T follicular helper cell (primary cell): ENCODE measurements around the gene IL17RD.

ENCODE experiments used
- DNase-seq: peaks from one replicate; pipeline ENCODE4 v3.0.0-alpha.2; 2020; ENCODE audit warnings: low read depth

Gene IL17RD

DNA sequence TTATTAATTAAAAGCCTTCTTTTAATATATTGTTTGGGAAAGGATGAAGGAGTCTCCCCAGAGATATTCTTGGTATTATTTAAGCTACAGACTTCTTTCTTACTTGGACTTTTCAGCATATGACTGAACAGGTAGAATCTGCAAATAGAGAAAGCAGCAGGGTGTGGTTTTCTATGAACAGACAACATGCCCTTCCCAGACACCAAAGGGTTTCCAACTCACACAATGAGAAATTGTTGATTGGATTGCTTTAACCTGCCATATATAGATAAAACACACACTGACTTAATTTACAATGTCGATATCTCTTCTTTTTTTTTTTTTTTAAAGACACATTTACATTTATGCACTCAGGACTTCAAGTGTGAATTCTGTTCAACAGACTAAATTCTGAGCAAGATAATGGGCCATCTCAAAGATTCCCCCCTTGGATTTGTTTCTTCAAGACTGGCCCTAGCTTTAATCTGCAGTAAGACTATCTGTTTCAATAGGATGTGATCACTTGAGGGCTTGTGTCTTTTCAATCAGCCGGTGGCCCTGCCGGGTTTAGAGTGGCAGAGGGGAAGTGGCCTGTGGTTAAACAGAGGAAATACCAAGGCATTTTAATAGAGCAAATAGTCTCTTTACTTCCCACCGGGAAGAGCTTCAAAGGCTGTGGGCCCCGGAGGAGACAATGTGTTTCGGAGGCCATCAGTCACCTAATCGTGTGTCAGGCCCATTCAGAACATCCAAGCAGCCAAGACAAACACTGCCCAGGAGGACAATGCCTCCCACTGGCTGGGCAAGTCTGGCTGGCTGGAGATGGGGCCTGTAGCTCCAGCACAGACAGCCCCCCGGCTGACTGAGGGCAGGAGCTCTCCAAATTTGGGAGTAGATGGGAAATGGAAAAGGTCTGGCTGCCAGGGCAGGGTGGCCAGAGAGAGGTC lies 6.1 kb downstream of the IL17RD start:
- no peak for DNase-seq

DNA sequence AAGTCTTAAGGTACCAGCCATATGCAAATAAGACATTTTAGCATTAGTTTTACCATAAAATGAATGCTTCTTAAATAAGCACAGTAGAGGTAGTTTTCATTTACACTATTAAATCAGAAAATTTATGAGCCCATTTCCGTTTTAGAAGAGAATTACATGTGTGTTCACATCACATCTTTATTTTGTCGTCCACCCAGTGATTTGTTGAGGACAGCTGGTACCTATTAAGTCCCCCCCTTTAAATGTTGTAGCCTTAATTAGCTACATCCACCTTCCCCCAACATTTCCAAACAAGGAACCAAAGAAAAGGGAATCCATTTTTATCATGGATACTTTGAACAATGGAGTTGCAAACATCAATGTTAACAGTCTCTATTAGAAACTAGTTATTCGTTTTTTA lies 6.8 kb downstream of the IL17RD start:
- DNase-seq: no peak

DNA sequence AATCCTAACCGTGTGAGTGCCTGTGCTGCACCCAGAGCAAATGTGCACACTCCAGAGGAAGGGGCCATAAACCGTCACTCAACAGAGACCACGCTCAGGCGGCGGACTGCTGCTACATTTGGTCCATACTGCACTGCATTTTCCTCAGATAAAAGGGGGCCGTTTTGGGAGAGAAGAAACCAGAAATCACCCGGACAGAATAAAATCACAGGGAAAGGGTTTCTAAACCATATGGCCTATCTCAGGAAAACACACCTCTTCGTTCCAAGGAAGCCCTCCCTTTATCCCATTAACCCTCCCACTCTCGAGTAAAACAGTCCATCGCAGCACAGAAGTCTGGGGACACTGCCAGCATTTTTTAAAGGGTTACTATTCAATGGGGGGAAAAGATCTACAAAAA lies 7.6 kb downstream of the IL17RD start:
- no peak for DNase-seq

DNA sequence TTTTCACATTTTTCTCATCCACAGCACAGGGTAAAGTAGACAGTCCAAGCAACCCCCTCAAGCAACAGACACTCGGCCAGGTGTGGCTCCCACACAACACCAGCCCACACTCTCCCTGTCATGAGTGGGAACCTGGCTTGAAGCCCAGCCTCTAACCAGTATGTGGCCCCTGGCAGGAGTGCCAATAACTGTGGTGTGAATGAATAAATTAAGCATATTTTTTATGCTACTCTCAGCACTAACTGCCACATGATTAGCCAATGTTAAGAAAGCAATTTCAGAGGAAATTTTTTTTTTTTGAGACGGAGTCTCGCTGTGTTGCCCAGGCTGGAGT lies 9.9 kb downstream of the IL17RD start:
- no peak for DNase-seq

DNA sequence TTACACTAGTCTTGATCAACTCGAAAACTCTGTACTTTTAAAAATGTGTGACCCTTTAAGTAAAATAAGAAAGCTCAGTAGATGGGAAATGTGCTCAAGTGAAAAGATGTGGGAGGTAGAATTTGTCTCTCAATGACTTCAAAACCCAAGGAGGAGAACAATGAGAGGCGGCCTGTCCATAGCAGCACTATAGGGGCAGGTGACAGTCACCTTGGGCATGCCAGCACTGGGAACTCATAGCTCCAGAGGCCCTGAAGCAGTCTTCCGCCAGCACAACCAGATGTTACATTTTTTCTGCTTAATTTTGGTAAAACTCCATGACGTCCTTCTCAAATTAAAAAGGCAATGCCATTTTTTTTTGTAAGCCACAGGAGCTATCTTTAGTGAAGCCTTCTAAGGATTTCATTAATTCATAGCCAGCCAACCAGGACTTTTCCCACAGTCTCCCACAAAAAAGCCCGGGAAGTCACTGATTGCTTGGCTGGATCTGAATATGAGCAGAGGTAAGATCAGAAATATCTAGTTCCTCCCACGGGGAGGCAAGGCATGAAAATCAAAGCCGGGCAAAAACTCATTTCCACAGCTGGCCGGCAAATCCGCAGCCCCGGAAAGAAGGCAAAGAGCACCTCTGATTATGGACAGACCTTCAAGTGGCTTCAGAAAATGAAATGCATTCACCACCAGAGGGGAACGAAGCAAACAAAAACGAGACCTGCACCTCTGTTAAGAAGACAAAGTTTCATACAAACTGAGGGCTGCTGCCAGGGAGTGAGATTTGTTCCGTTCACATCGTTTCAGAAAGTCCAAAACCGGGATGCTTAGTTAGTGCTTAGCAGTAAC lies 10.5 kb downstream of the IL17RD start:
- no peak for DNase-seq

DNA sequence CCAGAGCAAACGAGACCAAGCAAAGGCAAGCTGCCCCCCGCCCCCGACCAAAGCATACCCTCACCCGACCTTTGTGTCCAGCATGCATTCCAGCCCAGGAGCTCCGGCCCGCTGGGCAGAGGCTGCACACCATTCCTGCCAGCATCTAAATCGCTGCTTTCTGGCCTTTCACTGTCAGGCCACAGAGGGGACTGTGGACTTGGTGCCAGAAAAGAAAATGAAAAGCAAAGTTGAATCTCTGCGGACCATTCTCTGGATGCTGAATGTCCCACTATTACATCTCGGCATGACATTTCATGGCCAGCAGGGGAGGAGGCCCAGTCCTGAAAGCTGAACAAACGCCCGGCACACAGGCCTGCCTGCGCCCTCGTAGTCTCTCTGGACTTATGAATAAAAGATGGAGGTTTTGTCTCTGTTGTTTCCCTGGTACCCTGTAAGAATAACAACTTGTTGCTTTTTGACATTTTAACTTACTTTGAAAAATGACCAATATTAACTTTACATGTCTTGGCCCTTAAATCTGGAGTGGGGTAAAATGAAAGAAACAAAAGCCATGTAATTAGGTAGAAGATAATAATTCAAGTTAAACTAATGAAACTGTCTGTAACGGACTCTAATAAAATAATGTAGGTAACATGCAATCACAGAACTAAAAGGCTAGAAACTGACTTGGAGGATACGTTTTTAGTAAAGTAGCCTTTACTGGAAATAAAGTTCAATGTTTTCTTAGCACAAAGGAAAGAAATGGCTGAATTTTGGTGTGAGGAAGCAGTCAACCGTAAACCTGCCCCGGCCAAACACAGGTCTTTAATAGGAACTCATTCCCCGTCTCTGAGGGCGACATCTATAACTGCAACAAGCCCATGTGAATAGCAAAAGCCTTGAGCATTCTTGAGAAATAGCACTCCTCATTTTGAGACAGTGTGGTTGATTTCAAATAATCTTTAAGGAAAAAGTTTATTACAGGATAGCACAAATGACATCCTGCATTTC lies 12.7 kb downstream of the IL17RD start:
- DNase-seq: no peak

DNA sequence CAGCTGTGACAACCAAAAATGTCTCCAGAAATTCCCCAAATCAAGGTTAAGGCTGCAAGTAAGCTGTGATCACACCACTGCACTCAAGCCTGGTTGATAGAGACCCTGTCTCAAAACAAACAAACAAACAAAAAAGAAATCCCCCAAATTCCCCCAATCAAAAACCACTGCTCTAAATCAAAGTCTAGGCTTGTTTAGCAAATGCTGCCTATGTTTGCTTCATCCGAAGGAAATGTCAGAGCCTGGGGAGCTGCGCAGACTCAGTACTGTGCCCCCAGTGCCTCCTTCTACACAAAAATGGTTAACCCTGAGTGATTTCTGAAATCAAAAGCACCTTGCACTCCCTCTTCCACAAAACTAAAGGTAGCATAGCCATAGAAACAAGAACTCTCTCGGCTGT lies 13.4 kb downstream of the IL17RD start:
- no peak for DNase-seq

DNA sequence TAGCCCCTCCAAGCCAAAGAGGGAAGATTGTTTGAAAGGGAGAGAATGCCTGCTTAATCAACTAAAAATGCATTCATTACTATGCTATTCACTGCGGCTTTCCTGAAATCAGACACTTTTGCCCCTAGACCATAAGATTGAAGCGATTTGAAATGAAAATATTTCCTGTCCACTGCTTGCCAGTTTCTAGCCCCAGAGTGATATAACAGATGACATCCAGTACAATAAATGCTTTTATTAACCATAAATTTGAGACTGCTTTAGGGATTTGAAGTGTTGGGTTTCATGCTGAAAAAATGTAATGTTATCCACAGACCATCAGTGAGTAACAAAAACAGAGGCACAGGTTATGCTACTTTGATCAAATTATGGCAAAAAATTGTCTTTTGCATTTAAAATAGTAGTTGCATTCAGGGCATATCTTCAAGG lies 14.1 kb downstream of the IL17RD start:
- DNase-seq: no peak

DNA sequence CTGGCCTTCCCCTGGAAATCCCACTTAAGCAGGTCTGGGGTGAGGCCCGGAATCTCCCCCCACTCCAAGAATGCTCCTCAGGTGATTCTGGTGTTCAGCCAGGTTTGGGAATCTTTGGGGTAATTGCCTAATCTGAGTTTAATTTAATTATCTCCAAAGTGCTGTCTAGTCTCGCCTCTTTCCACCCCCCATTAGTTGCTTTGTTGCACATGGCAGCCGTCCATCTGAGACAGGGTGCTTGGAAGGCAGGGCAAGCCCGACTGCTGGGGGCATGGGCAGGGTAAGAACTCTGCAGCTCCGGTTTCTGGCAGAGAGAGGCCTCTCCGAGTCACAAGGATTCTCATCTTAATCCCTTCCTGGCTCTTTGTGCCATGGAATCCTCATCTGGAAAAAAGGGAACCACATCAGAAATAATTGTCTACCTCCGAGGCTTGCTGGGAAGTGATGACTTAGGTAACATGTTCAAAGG lies 15.0 kb downstream of the IL17RD start:
- no peak for DNase-seq

DNA sequence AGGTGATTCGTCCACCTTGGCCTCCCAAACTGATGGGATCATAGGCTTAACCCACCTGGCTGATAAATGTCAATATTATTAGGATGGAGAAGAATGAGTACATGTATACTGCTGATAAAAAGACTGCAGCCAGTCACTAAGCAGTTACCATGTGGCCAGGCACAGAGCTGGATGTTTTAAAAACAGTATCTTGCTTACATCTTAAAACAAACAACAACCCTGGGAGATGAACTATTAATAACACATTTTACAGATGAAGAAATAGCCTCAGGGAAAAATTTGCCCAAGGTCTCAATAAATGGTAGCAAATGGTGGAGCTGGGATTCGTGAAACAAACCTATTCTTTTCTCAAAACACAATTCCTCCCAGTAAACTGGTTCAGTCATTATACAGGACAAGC lies 18.1 kb downstream of the IL17RD start:
- DNase-seq: no peak

DNA sequence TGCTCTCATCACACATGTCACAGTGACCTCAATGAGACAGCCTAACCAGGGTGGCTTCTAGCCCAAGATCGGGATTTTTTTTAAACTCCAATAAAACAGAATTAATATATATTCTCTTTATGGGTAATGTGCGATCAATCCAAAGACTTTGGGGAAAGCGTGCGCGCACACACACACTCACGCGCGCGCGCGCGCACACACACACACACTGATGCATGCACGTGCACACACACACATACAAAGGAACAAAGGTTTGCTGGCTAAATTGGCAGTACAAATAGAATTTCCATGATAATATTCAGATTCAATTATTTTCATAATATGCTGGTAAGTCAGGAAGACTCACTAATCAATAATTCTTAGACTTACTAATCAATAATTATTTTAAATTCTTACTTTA lies 19.3 kb downstream of the IL17RD start:
- no peak for DNase-seq

DNA sequence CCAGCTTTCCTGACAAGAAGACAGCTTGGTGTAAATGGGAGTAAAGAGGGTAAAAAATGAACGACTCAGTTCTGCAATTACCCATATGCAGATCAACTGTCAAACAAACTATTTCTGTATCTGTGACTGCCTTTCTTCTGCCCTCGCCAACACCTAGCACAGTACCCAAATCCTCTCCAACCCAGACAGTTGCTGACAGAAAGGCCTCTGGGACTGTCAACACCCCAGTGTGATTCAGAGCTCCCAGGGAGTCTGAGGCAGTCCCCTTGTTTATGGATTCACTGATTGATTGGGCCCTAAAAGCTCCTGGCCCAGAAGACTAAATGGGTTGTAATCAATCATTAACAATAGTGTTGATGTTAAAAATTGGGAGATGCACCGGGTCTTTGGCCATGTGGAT lies 20.2 kb downstream of the IL17RD start:
- DNase-seq: no peak

DNA sequence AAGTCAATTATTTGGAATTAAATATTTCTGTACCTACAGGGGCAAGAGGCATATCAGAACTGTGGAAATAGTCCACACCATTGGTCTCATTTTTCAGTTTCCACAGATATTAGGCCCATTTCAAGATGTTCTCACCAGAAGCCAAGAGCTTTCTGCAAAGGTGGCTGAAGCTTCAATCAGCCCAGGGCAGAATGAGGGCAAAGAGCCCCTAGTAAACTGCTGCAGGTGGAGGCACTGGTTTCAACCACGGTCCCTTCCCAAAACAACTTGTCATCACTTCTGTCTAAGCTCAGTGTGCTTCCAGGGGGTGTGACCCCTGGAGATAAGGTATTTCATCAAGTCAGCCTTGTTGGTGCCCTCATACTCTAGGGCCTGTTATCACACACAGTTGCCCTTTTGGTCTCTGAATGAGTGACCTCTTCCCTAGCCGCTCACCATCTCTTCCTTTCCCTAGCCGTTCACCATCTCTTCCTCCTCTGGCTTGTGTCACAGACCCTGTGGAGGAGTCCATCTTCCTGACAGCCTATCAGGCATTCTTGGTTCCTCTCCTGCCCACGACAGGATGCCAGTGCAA lies 21.2 kb downstream of the IL17RD start:
- DNase-seq: no peak

DNA sequence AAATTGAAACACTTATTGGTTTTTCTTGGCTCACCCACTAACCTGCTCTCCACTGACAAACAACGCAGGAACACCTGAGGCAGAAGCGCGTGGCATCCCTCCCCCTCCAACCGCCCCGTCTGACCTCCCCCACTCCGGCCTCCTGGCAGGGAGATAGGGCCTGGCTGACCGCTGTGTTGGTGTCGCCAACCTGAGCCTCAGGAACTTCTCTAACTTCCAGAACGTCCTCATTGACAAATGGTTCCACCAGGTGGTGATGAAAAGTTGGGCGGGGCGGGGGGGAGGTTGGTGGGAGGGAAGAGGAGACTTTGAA lies 22.8 kb downstream of the IL17RD start:
- no peak for DNase-seq

DNA sequence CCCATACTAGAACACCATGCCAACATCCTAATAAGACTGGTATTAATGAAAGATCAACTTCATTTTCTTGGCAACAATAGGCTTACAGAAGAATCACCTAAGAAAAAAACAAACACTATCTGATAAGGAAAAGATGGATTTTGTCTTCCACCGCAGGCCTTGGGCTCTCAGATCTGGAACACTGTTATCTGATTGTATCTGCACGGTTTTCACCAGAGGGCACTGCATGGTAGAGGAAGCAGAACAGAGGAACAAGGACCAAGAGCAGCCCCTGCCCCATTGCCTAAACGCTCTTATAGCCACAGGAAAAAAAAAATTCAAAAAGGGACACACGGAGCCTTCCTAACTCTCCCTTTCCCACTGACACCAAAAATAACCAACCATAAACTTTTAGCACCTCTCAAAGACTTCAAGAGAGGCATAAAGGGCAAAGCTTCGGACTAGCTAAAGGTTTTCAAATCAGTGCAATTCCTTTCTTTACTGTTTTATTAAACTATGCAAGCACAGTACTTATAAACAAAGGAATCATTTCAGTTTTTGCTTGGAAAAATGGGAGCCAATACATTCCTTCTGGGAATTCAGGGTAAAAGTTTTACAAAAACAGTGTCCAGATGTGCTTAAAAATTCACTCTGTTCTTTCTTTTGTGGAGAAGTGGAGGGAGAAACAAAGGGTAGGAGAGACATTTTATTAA lies 23.3 kb downstream of the IL17RD start:
- DNase-seq: no peak

DNA sequence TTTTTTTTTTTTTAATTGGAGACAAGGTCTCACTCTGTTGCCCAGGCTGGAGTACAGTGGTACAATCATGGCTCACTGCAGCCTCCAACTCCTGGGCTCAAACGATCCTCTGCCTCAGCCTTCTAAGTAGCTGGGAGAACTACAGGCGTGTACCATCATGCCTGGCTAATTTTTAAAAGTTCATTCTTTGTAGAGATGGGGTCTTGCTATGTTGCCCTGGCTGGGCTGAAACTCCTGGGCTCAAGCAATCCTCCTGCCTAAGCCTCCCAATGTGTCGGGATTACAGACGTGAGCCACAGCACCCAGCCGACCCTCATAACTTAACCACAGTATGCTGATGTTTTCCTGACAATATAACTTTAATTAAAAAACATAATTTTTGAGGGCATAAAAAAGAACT lies 24.3 kb downstream of the IL17RD start:
- no peak for DNase-seq

DNA sequence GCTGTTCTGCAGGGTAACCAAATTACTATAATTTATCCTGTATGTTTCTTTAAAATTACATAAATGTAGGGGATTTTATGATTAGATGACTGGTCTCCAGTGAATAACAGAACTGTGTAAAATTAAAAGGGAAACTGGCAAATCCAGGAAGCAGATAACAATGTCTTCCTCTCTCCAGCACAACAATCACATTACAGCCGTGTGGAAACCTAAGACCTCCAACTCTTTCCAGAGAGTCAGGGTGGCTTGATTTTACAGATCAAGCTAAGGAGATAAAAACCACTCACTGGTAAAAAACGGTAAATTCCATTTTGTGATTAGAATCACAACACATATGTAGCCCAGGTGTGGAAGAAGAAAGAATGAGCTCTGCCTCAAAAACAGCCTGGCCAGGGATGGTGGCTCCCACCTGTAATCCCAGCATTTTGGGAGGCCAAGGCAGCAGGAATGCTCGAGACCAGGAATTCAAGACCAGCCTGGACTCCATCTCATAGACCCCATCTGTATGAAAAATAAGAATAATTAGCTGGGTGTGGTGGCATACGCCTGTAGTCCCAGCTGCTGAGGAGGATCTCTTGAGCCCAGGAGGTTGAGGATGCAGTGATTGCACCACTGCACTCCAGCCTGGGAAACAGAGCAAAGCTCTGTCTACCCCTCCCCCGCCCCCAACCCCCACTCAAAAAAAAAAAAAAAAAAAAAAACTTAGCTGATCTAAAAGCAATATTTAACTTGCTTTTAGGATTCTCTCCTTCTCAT lies 29.0 kb downstream of the IL17RD start:
- DNase-seq: no peak

DNA sequence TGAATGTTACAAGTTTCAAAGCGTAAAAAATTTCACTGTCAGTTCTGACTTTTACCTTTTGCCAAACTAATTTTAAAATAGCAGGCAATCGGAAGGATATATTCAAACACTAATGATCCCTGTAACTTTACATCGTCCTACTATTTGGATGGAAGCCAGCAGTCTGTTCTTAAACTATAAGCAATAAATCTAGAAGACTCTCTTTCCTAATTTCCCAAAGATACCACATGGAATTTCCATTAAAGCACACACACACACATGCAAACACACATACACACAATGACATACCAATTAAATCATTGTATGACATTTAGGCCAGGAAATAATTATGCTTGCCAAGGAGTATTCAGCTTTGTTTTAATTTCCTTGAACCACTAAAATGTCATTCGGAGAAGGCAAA lies 32.0 kb downstream of the IL17RD start:
- DNase-seq: no peak

DNA sequence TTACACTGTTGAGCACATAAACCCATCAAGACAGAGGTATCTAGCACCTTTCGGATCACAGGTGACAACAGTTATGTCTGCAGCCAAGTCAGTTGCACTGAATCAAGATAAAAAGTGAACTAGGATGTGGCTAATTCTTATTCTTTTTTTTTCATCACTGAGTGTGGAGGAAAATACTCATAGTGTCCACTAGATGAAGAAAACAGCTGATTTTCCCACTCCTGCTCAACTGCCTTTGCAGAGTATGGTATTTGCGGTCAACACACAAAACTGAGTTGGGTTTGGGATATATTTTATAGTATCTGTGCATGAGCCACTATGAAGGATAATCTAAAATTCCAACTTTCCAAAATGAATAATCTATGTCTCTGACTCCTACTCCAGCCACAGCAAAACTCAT lies 32.5 kb downstream of the IL17RD start:
- DNase-seq: no peak

DNA sequence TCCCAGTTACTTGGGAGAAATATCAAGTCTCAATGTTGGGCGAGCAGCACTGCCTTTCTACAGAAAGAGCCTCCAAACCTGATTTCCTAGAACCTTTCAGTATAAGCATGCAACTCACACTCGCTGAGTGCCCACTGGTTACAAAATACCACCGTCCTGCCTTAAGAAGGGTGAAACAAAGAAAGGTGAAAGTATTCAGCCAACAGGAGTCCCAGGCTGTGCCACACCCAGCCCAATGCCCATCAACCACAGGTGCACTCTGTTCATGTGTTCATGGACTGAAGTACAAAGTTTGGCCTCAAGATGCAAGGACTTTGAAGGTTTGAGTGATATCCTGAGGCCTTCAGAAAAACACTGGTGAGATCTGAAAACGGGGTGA lies 34.0 kb downstream of the IL17RD start:
- no peak for DNase-seq
